HG03457 (cell line): ENCODE measurements around the gene ZXDC.
A peak's percentile ranks its signal among the peaks of the same experiment; 100 is the strongest.

Experiments
- ATAC-seq: cut with Tn5 transposase; IDR thresholded peaks from one replicate; pipeline ENCODE4 v1.9.1; 2021; ENCODE audit warnings: moderate number of reproducible peaks; ENCODE audit not compliant: unreplicated experiment

ZXDC gene

GRCh38 chr3:126475413-126476114 is at the start of gene ZXDC:
ZXDC (minus strand) TSS chr3:126475891; CDS start chr3:126475865, 26 bp downstream.
- peak; percentile 71 for ATAC-seq

GRCh38 chr3:126525091-126525852 is 49.6 kb upstream of the ZXDC start:
- no peak for ATAC-seq

GRCh38 chr3:126524429-126524988 is 48.8 kb upstream of the ZXDC start:
- ATAC-seq: no peak

- no peak for ATAC-seq
Measured at GRCh38 chr3:126523745-126524428, 48.2 kb upstream of the ZXDC start, which contains the start of gene CHST13. CHST13 (plus strand) TSS chr3:126524155; CDS start chr3:126524333, 178 bp downstream.

GRCh38 chr3:126522363-126522788 is 46.7 kb upstream of the ZXDC start:
- ATAC-seq: no peak

- no peak for ATAC-seq
Measured at GRCh38 chr3:126521122-126521891, 45.6 kb upstream of the ZXDC start.

- no peak for ATAC-seq
Measured at GRCh38 chr3:126519506-126520455, 44.1 kb upstream of the ZXDC start.

- no peak for ATAC-seq
Measured at GRCh38 chr3:126518779-126519177, 43.1 kb upstream of the ZXDC start.

GRCh38 chr3:126517986-126518778 is 42.5 kb upstream of the ZXDC start:
- no peak for ATAC-seq

GRCh38 chr3:126517291-126517951 is 41.7 kb upstream of the ZXDC start, which contains the start of gene UROC1:
UROC1 (minus strand) TSS chr3:126517773; CDS start chr3:126517719, 54 bp downstream.
- ATAC-seq: no peak

GRCh38 chr3:126516936-126517290 is 41.2 kb upstream of the ZXDC start:
- no peak for ATAC-seq

- ATAC-seq: no peak
Measured at GRCh38 chr3:126516152-126516935, 40.7 kb upstream of the ZXDC start.

GRCh38 chr3:126515066-126515706 is 39.5 kb upstream of the ZXDC start:
- no peak for ATAC-seq

GRCh38 chr3:126514161-126514560 is 38.5 kb upstream of the ZXDC start:
- no peak for ATAC-seq

- ATAC-seq: no peak
Measured at GRCh38 chr3:126512916-126513650, 37.4 kb upstream of the ZXDC start.

- ATAC-seq: no peak
Measured at GRCh38 chr3:126512026-126512425, 36.3 kb upstream of the ZXDC start.
